ENCODE measurements around the gene RPH3AL.

The RPH3AL gene

DNA sequence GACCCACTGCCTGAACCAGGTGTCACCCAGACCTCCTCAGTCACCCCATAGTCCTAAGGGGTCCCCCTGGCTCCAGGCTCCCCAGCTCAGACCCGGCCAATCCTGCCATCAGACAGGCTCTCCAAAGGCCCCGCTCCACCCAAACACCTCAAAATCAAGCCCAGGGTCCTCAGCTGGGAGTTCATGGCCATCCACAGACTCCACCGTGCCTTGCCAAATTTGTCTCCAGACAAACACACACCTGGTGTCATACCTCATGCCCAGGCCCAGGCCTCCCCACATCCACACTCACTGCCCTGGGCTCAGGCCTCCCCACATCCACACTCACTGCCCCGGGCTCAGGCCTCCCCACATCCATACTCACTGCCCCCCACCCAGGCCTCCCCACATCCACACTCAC is 12.5 kb downstream of the RPH3AL start:
- in situ Hi-C loops (cut with HindIII; ENCODE audit: low sequenced_read_pairs) = no loop called here
- no peak for DNase-seq (ENCODE audit: low read depth, low spot score)
- no peak overlapping the region for H3K4me3 ChIP-seq (ENCODE audit: low read depth, low read length)
- TF ChIP-seq, protein P1, sequence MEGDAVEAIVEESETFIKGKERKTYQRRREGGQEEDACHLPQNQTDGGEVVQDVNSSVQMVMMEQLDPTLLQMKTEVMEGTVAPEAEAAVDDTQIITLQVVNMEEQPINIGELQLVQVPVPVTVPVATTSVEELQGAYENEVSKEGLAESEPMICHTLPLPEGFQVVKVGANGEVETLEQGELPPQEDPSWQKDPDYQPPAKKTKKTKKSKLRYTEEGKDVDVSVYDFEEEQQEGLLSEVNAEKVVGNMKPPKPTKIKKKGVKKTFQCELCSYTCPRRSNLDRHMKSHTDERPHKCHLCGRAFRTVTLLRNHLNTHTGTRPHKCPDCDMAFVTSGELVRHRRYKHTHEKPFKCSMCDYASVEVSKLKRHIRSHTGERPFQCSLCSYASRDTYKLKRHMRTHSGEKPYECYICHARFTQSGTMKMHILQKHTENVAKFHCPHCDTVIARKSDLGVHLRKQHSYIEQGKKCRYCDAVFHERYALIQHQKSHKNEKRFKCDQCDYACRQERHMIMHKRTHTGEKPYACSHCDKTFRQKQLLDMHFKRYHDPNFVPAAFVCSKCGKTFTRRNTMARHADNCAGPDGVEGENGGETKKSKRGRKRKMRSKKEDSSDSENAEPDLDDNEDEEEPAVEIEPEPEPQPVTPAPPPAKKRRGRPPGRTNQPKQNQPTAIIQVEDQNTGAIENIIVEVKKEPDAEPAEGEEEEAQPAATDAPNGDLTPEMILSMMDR (IDR thresholded peaks at IDR 0.05; ENCODE audit: low read depth, low read length) = no peak

DNA sequence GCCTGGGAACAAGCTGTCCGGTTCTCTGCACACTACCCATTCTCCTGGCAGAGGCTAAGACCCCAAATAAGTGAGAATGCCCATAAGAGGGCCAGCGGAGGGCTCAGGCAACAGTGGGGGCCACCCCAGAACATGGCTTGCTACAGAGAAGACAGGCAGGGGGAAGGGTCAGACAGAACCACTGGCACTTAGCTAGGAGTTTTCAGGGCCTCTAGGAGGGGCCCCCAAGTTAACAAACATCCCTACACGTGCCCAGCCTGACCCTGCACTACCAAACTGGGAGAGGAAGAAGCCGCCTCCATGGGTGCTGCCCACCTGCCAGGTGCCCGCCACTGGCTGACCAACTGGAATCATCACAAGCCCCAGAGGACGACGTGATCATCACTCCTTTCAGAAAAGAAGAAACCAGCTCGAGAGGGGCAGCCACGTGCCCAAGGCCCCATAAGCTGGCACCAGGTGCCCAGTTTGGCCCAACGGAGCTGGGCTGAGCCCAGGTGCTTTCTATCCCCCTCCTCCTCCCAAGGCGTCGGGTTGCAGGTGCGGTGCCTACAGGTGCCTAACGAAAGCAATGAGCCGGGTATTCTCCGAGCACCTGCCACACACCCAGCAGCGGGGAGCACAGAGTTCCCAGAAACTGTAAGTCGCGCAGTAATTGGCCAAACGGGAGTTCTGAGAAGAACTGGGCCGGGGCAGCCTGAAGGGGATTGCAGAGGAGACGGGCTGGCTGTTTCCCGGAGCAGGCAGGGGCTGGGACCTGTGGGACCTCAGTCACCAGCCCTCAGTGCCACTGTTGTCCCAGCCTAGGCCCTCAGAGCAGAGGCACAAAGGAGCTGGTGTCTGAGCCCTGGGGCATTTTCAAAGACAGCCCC is 13.2 kb downstream of the RPH3AL start:
- TF ChIP-seq, protein P1 (IDR thresholded peaks at IDR 0.05; ENCODE audit: low read depth, low read length) = no peak
- no peak overlapping the region for H3K4me3 ChIP-seq (ENCODE audit: low read depth, low read length)
- DNase-seq (ENCODE audit: low read depth, low spot score) = no peak
- in situ Hi-C loops (cut with HindIII; ENCODE audit: low sequenced_read_pairs) = no loop called here

DNA sequence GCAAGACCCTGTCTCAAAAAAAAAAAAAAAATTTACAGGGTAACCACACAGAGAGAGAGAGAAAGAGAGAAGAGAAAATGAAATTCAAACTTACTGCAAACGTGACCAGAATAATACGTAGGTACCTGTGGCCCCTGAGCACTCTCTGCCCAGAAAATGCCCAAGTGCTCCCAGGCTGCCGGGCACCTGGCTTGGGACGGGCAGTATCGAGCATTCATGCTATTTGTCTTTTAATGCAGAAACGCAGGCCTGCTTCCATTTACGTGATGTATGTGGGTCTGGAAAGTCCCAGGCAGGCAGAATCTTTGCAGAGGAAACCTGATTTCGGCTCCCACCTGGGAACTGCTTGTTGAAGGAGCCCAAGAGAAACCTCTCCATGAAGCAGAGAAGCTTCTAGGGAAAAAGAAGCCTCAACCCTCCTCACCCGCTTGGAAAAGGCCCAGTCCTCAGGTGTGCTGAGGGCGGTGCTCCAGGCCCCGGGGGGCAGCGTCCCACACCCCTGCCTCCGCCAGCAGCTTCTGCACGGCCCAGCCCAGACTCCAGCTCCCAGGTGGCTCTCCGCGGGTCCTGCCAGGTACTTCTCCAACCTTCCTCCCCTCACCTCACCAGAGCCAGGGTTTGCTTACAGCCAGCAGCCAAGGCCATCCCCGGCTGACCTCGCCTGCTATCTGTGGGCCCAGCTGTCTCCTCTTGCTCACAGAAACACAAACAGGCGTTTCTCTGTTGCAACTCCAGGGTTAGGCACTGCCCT is 14.0 kb downstream of the RPH3AL start:
- no peak for DNase-seq (ENCODE audit: low read depth, low spot score)
- in situ Hi-C loops (cut with HindIII; ENCODE audit: low sequenced_read_pairs) = no loop called here
- no peak overlapping the region for H3K4me3 ChIP-seq (ENCODE audit: low read depth, low read length)
- TF ChIP-seq, protein P1 (IDR thresholded peaks at IDR 0.05; ENCODE audit: low read depth, low read length) = no peak

DNA sequence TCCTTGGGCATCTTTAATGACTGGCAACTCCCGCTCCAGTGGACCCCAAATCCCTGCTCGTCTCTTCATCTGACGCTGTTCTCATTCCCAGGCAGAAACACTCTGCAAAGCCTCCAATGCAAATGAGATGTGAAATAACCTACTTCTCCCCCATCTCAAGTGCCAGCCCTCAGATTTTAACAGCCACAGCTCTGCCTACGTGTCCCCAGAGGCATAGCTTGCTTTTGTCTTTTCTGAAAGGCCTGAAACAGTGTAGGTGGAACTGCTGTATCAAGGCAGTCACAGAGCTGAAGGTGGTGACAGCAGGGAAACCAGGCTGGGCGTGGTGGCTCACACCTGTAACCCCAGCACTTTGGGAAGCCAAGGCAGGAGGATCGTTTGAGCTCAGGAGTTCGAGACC is 14.7 kb downstream of the RPH3AL start:
- DNase-seq (ENCODE audit: low read depth, low spot score) = no peak
- in situ Hi-C loops (cut with HindIII; ENCODE audit: low sequenced_read_pairs) = no loop called here
- TF ChIP-seq, protein P1 (IDR thresholded peaks at IDR 0.05; ENCODE audit: low read depth, low read length) = no peak
- H3K4me3 ChIP-seq (ENCODE audit: low read depth, low read length) = no peak overlapping the region

DNA sequence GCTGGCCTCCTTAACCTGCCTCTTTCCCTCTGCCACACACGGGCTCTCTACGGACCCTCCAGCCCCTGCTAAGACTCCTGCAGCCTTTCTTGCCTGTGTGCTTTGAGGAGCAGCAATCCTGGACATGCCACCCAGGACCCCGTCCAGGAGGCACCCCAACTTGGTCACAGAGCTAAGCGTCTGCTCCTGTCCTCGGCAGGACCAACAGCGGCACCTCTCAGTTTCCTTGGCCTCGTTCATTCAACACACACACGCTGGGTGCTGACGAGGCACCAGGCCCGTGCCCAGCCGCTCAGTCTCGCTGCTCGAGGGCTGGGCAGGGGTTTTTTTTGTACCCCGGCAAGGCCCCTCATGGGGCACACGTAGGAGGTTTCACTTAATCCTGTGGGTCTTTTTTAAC is 15.2 kb downstream of the RPH3AL start:
- no peak overlapping the region for H3K4me3 ChIP-seq (ENCODE audit: low read depth, low read length)
- no peak for DNase-seq (ENCODE audit: low read depth, low spot score)
- in situ Hi-C loops (cut with HindIII; ENCODE audit: low sequenced_read_pairs) = no loop called here
- TF ChIP-seq, protein P1 (IDR thresholded peaks at IDR 0.05; ENCODE audit: low read depth, low read length) = no peak

DNA sequence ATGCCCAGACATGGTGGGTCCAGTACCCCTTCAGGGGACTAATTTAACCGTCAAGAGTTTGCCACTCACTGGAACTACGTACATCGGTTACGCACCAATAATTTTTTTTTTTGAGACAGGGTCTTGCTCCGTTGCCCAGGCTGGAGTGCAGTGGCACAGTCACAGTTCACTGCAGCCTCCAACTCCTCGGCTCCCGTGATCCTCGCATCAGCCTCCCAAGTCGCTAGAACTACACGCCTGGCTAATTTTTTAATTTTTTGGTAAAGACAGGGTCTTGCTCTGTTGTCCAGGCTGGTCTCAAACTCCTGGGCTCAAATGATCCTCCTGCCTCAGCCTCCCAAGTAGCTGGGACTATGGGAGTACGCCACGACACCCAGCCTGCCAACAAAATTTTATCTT is 15.6 kb downstream of the RPH3AL start:
- no peak overlapping the region for H3K4me3 ChIP-seq (ENCODE audit: low read depth, low read length)
- TF ChIP-seq, protein P1 (IDR thresholded peaks at IDR 0.05; ENCODE audit: low read depth, low read length) = no peak
- DNase-seq (ENCODE audit: low read depth, low spot score) = no peak
- in situ Hi-C loops (cut with HindIII; ENCODE audit: low sequenced_read_pairs) = no loop called here

Measured in astrocyte of the spinal cord (primary cell).